Heart right ventricle (tissue), 16 donors: ENCODE measurements around the gene TNRC6B. TPM values are rescaled to one million over a fixed set of nuclear protein-coding genes. Genes with fewer than 3 reads are reported as not detected.
A peak's percentile ranks its signal among the peaks of the same experiment; 100 is the strongest.

ENCODE experiments used
- ATAC-seq, 8 donors: fragments of 200-7000 bp; cut with Tn5 transposase; one replicate each; pipeline ENCODE4 v1.9.1; 2020; ENCODE audit warnings: mild to moderate bottlenecking in 8 of 8, moderate library complexity in 8 of 8, moderate number of reproducible peaks in 1 of 8
- DNase-seq, 2 donors: peaks; one replicate each; pipeline ENCODE4 v3.0.0-alpha.2; 2020
- H3K27ac ChIP-seq, 10 donors: fragments of 200-600 bp; sonication (generic) in 2 of 10; one replicate each; pipeline versions ENCODE4 v1.5.0 to v1.8.0; 2020 to 2022; ENCODE audit warnings: mild to moderate bottlenecking in 3 of 10
- H3K27me3 ChIP-seq, 7 donors: fragments of 200-600 bp; one replicate each; pipeline ENCODE4 v1.8.0; 2021 to 2022; ENCODE audit warnings: mild to moderate bottlenecking in 2 of 7
- H3K36me3 ChIP-seq, 9 donors: fragments of 200-600 bp; sonication (generic) in 1 of 9; one replicate each; pipeline versions ENCODE4 v1.5.0 to v1.8.0; 2020 to 2022; ENCODE audit warnings: mild to moderate bottlenecking in 2 of 9
- H3K4me1 ChIP-seq, 9 donors: fragments of 200-600 bp; sonication (generic) in 1 of 9; one replicate each; pipeline versions ENCODE4 v1.5.0 to v1.8.0; 2020 to 2022; ENCODE audit warnings: mild to moderate bottlenecking in 4 of 9
- H3K4me3 ChIP-seq, 10 donors: fragments of 200-600 bp; sonication (generic) in 2 of 10; one replicate each; pipeline versions ENCODE4 v1.5.0 to v1.8.0; 2020 to 2022; ENCODE audit warnings: mild to moderate bottlenecking in 7 of 10, moderate library complexity in 2 of 10
- H3K9me3 ChIP-seq, 11 donors: fragments of 200-600 bp in 10 of 11; sonication (generic) in 2 of 11; one replicate each; pipeline versions ENCODE4 v1.5.0 to v1.8.0; 2013 to 2022; ENCODE audit warnings: mild to moderate bottlenecking in 2 of 11, control low read depth in 1 of 11, moderate library complexity in 1 of 11
- WGBS, 2 donors: extraction: QIAGEN DNeasy Blood & Tissue Kit; methylation state at CpG; one replicate each; pipeline ENCODE4 v1.1.7; 2013; ENCODE audit warnings: inconsistent platforms in 1 of 2; 5-methylcytosine and 5-hydroxymethylcytosine counted together
- intact Hi-C, 10 donors: fragments of 100-400 bp; cut with DNase I; formaldehyde crosslinking; loops; one replicate each; pipeline versions ENCODE4 v1.11.1 to v1.14.2; 2022
- polyA plus RNA-seq, 2 donors: library from polyadenylated mRNA; stranded (reverse); fragments of 200-250 nt; gene quantifications; one replicate each; pipeline ENCODE4 v1.2.3, GENCODE V29; 2013
- total RNA-seq, 10 donors: library from RNA; stranded (reverse); fragmentation: NEBNext Ultra II Directional in 3 of 10; extraction: Animal tissue kit (Norgen Biotek cat#: 25700) in 3 of 10; gene quantifications; one replicate each; pipeline versions ENCODE4 v1.2.1 to v1.2.4, GENCODE V29; 2021 to 2023
- TF ChIP-seq, protein P1 (sequence below), 9 donors: fragments of 200-600 bp; sonication (generic) in 2 of 9; IDR thresholded peaks; one replicate each; pipeline versions ENCODE4 v1.5.0 to v1.8.0; 2021 to 2022; ENCODE audit warnings: antibody characterized with exemption in 9 of 9, mild to moderate bottlenecking in 5 of 9, moderate library complexity in 1 of 9
- donor health status: Arrhythmogenic right ventricular cardiomyopathy.
- donor health status: ischemic (EF 13 %, LVEDD 7.1; RV severe dilation, severe dysfunction).
- donor health status: healthy with polysubstance abuse.
- donor health status: DM: no; HTN: yes; CAD: no.
- donor health status: DM: no; HTN: no; CAD: no.
- donor health status: ischemic (EF 25% LVEDD 6.9; RV normal size, moderate dysfunction).
- donor health status: ischemic (EF 25% LVEDD 5.7; RV mildly dilated, moderate dysfunction).
- donor health status: healthy.
- donor health status: DM: yes; HTN: yes; CAD: no.
- donor health status: Ischemic cardiomyopathy.
- donor health status: ischemic (EF 35%, LVEDD 5.7; RV mildly dilated, moderate dysfunction).
- donor health status: nonischemic (EF 11% LVEDD 7.7; RV severe dilation, severe dysfunction).
- donor health status: DM: yes; HTN: yes; CAD: no.
- donor health status: PGD.
- donor health status: ischemic (EF 29% LVEDD 5.4; RV normal size, mild dysfunction).
- donor health status: nonischemic (EF 23%, LVEDD 6.1; RV moderate dilation, normal function).

The TNRC6B gene
- total and polyA plus RNA-seq, 12 donors, result 1.7 to 62.5 (median 53.9) TPM

DNA sequence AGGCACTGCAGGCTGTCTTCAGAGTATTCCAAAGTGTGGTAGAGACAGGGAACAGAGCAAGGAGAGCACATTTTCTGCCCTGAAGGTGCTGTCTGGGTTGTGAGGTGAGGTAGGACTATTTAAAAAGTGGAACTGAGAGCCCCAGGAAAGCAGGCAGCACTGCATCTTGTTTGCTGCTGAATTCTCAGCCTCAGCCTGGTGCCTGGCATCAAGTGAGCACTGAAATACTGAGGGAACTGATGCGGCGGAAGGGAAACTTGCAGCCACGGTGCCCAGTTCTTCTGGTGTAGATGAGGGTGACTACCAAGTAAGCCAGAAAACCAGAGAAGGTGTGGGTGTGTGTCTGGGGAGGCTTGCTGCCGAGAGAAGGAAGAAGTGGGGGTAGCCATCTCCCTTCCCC lies 59.5 kb downstream of the TNRC6B start:
- ATAC-seq, result no peak
- Histone ChIP-seq H3K4me3 (no peak overlapping the region), H3K27ac (peak overlapping the region in 1 of 10 donors; percentile 62), H3K4me1 (peaks cover 17 to 87% (median 62%) of the 10 kb centered on the region in 9 donors), H3K9me3 (no peaks in the 10 kb centered on the region), H3K27me3 (no peaks in the 10 kb centered on the region), H3K36me3 (peaks cover 0 to 28% (median 0%) of the 10 kb centered on the region in 9 donors)
- intact Hi-C loops, result no loop called here
- WGBS, 2 donors, result 91 to 99% methylated on average over 4 of the region's 4 CpGs
- no peak for DNase-seq
- TF ChIP-seq, protein P1, sequence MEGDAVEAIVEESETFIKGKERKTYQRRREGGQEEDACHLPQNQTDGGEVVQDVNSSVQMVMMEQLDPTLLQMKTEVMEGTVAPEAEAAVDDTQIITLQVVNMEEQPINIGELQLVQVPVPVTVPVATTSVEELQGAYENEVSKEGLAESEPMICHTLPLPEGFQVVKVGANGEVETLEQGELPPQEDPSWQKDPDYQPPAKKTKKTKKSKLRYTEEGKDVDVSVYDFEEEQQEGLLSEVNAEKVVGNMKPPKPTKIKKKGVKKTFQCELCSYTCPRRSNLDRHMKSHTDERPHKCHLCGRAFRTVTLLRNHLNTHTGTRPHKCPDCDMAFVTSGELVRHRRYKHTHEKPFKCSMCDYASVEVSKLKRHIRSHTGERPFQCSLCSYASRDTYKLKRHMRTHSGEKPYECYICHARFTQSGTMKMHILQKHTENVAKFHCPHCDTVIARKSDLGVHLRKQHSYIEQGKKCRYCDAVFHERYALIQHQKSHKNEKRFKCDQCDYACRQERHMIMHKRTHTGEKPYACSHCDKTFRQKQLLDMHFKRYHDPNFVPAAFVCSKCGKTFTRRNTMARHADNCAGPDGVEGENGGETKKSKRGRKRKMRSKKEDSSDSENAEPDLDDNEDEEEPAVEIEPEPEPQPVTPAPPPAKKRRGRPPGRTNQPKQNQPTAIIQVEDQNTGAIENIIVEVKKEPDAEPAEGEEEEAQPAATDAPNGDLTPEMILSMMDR (IDR thresholded peaks at IDR 0.05), result no peak

DNA sequence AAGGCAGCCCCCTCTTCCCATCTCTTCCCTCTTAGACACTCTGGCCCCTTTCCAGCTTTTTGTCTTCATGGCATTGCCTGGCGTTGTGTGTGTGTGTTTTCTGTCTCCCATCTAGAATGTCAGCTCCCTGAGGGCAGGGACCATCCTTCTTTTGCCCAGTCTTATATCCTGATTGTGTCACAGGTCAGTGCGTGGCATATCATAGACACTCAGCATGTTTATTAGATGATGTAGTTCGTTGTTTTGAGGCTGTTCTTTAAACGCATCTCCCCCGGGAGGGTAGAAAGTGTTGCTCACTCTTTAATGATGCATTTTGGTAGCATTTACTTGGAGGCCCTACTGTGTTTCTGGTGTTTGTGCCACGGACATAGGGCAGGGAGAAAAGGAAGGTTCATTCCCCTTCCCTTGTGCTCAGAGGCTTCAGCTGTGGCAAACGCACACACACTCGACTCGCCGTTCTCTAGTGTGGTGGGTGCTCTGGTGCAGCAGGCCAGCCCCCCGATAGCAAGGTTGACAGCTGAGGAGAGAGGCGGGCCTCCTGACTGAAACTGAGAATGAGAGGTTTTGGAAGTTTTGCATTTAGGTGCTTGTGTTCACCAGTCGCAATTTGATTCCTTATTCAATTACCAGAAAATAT lies 60.2 kb downstream of the TNRC6B start:
- H3K4me3 ChIP-seq, result no peak overlapping the region
- WGBS, 2 donors, result 78 to 80% methylated on average over 13 of the region's 13 CpGs
- H3K27me3 ChIP-seq, result no peaks in the 10 kb centered on the region
- ATAC-seq (no peak), DNase-seq (no peak)
- H3K36me3 ChIP-seq, result peaks cover 0 to 21% (median 0%) of the 10 kb centered on the region in 9 donors
- TF ChIP-seq, protein P1 (IDR thresholded peaks at IDR 0.05), result no peak
- peaks cover 17 to 87% (median 66%) of the 10 kb centered on the region in 9 donors for H3K4me1 ChIP-seq
- peak overlapping the region in 4 of 10 donors; percentile 25 to 73 (median 56) for H3K27ac ChIP-seq
- H3K9me3 ChIP-seq, result no peaks in the 10 kb centered on the region
- intact Hi-C loops, result loop anchor here in 1 of 10 donors (2.0 kb wide), 1 partner anchor 25 kb away; no protein-coding TSS in a partner anchor

DNA sequence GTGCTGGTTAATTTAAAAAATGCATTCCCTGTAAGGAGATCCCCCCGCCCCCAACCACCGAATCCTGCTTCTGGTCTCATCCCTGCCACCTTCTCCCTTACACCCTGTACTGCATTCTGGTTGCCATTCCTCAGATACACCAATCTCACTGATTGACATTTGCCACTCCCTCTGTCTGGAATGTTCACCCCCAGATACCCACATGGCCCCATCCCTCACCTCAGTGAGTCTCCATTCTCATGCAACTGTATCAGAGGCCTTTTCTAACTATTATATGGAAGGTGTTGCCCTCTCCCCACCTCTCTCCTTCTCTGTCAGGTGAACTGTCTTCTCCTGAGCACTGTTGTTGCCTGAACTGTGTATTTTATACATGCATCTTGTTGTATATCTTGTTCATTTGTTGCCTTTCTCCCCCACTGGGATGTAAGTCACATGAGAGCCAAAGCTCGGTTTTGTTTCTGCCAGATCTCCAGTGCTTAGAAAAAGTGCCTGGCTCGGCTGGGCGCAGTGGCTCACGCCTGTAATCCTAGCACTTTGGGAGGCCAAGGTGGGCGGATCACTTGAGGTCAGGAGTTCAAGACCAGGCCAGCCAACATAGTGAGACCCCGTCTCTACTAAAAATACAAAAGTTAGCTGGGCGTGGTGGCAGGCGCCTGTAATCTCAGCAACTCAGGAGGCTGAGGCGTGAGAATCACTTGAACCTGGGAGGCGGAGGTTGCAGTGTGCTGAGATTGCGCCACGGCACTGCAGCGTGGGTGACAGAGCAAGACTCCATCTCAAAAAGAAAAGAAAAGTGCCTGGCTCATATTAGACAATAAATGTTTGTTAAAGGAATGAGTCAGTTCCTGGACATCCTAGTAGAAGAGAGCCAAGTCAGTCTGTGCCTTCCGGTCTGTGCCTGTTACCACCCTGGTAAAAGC lies 61.0 kb downstream of the TNRC6B start:
- Histone ChIP-seq H3K36me3 (peaks cover 0 to 16% (median 0%) of the 10 kb centered on the region in 9 donors), H3K4me3 (peak overlapping the region in 1 of 10 donors; percentile 7), H3K27ac (peak overlapping the region in 8 of 10 donors; percentile 2 to 73 (median 35)), H3K4me1 (peaks cover 17 to 88% (median 74%) of the 10 kb centered on the region in 9 donors), H3K27me3 (no peaks in the 10 kb centered on the region), H3K9me3 (no peaks in the 10 kb centered on the region)
- TF ChIP-seq, protein P1 (IDR thresholded peaks at IDR 0.05), result no peak
- intact Hi-C loops, result loop anchor here in 1 of 10 donors (2.0 kb wide), 1 partner anchor 24 kb away; no protein-coding TSS in a partner anchor
- 47 to 58% methylated on average over 16 of the region's 16 CpGs for WGBS, 2 donors
- DNase-seq (no peak), ATAC-seq (peak in 7 of 8 donors; percentile 41 to 82 (median 60))

DNA sequence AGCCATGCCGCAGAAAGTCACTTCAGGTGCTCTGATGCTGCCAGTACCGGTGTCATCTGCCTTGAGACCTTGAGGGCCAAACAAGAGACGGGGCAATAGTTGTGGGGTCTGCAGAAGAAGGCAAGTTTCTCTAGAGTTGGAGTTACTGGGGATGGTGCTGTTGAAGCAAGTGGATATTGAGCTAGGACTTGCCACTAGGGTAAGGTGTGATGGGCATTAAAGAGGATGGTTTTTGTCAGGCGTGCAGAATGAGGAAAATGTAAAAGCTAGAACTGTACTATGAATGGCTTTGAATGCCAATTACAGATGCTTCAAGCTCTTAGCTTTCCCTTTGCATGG lies 61.6 kb downstream of the TNRC6B start:
- Histone ChIP-seq H3K4me3 (no peak overlapping the region), H3K27ac (peak overlapping the region in 5 of 10 donors; percentile 7 to 73 (median 51)), H3K27me3 (no peaks in the 10 kb centered on the region), H3K36me3 (peaks cover 0 to 10% (median 0%) of the 10 kb centered on the region in 9 donors), H3K9me3 (no peaks in the 10 kb centered on the region), H3K4me1 (peaks cover 17 to 93% (median 75%) of the 10 kb centered on the region in 9 donors)
- WGBS, 2 donors, result 77 to 87% methylated on average over 4 of the region's 4 CpGs
- DNase-seq (no peak), ATAC-seq (no peak)
- TF ChIP-seq, protein P1 (IDR thresholded peaks at IDR 0.05), result no peak
- intact Hi-C loops, result loop anchor here in 1 of 10 donors (2.0 kb wide), 1 partner anchor 23 kb away; no protein-coding TSS in a partner anchor
